Measurements from ENCODE around the gene CNTNAP2.

Gene CNTNAP2

DNA sequence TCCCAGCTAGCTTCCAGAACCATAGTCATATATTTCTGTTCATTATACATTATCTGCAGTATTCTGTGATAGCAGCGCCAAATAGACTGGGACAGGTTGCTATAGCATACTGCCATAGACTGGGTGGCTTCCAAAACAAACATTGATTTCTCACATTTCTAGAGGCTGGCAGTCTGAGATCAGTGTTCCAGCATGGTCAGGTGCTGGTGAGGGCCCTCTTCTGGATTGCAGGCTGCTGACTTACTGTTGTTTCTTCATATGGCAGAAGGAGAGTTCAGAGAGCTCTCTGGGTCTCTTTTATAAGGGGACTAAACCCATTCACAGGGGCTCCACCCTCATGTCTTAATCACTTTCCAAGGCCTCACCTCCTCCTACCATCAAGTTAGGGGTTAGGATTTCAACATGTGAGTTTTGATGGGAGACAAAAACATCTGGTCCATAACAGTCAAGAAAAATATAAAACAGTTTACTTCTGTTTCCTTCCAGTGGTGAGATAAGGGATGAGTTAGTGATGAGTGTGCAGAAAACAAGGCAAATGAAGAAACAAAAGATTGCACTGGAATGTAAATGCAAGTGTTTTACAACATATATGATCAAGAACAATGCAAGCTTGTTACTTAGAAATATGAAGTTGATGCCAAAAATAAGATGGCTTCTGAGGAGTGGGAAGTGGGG lies 2074.9 kb downstream of the CNTNAP2 start:
- no peak for TF ChIP-seq POLR2A (IDR thresholded peaks at IDR 0.05; ENCODE audit: low read length)
- TF ChIP-seq GATA1 (IDR thresholded peaks at IDR 0.05; ENCODE audit: low read depth, low read length) = no peak
- no peak for DNase-seq

- DNase-seq = no peak
- TF ChIP-seq POLR2A (IDR thresholded peaks at IDR 0.05; ENCODE audit: low read length) (no peak), GATA1 (IDR thresholded peaks at IDR 0.05; ENCODE audit: low read depth, low read length) (no peak)
Measured at GRCh38 chr7:148192491-148192890, 2075.9 kb downstream of the CNTNAP2 start.

DNA sequence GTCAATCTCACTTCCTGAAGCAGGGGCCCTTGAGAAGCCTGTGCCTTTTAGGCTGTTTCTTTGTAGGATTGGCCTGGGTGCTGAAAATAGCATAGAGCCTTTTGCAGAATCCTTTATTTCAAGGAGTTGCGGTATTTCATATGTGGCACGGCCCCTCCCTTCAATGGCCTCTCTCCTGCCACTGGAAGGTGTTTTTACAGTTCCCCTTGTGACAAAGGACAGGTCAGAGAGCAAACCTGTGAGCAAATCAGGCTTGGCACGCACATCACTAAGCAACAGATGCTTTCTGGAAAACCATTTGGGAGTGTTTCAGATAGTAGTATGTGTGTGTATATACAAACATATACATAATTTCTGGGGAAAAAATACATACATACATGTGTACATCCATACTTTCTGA lies 2085.4 kb downstream of the CNTNAP2 start:
- TF ChIP-seq GATA1 (IDR thresholded peaks at IDR 0.05; ENCODE audit: low read depth, low read length) = no peak
- TF ChIP-seq POLR2A (IDR thresholded peaks at IDR 0.05; ENCODE audit: low read length) = no peak
- DNase-seq = no peak

GRCh38 chr7:148204639-148205304 lies 2088.2 kb downstream of the CNTNAP2 start:
- no peak for TF ChIP-seq GATA1 (IDR thresholded peaks at IDR 0.05; ENCODE audit: low read depth, low read length)
- TF ChIP-seq POLR2A (IDR thresholded peaks at IDR 0.05; ENCODE audit: low read length) = no peak
- no peak for DNase-seq

- no peak for TF ChIP-seq GATA1 (IDR thresholded peaks at IDR 0.05; ENCODE audit: low read depth, low read length)
- DNase-seq = no peak
Measured at GRCh38 chr7:148209643-148210190, 2093.1 kb downstream of the CNTNAP2 start.

- TF ChIP-seq GATA1 (IDR thresholded peaks at IDR 0.05; ENCODE audit: low read depth, low read length) = no peak
- TF ChIP-seq POLR2A (IDR thresholded peaks at IDR 0.05; ENCODE audit: low read length) = no peak
- DNase-seq = no peak
Measured at GRCh38 chr7:148210804-148211325, 2094.3 kb downstream of the CNTNAP2 start.

GRCh38 chr7:148211740-148212151 lies 2095.1 kb downstream of the CNTNAP2 start:
- no peak for DNase-seq
- TF ChIP-seq GATA1 (IDR thresholded peaks at IDR 0.05; ENCODE audit: low read depth, low read length) (no peak), POLR2A (IDR thresholded peaks at IDR 0.05; ENCODE audit: low read length) (no peak)

GRCh38 chr7:148212731-148213130 lies 2096.1 kb downstream of the CNTNAP2 start:
- DNase-seq = no peak
- TF ChIP-seq POLR2A (IDR thresholded peaks at IDR 0.05; ENCODE audit: low read length) (no peak), GATA1 (IDR thresholded peaks at IDR 0.05; ENCODE audit: low read depth, low read length) (no peak)

- DNase-seq = no peak
- TF ChIP-seq GATA1 (IDR thresholded peaks at IDR 0.05; ENCODE audit: low read depth, low read length) = no peak
Measured at GRCh38 chr7:148214101-148214500, 2097.5 kb downstream of the CNTNAP2 start.

DNA sequence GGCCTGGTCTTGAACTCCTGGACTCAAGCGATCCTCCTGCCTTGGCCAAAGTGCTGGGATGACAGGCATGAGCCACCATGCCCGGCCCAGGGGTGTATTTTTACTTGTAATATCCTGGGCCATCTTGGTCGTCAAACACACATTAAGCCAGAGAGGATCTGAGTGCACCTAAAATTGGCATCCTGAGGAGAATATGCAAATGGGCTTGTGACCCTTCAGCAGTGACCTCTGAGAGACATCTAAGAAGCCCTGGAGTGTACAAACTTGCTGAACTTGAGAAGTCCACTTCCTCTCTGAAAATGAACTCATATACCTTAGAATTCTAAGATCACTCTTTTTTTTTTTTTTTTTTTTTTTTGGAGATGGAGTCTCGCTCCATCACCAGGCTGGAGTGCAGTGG lies 2102.0 kb downstream of the CNTNAP2 start:
- no peak for TF ChIP-seq POLR2A (IDR thresholded peaks at IDR 0.05; ENCODE audit: low read length)
- no peak for TF ChIP-seq GATA1 (IDR thresholded peaks at IDR 0.05; ENCODE audit: low read depth, low read length)
- DNase-seq = no peak

- TF ChIP-seq POLR2A (IDR thresholded peaks at IDR 0.05; ENCODE audit: low read length) (no peak), GATA1 (IDR thresholded peaks at IDR 0.05; ENCODE audit: low read depth, low read length) (no peak)
- no peak for DNase-seq
Measured at GRCh38 chr7:148222721-148223120, 2106.1 kb downstream of the CNTNAP2 start.

GRCh38 chr7:148223160-148223559 lies 2106.6 kb downstream of the CNTNAP2 start:
- no peak for DNase-seq
- TF ChIP-seq GATA1 (IDR thresholded peaks at IDR 0.05; ENCODE audit: low read depth, low read length) = no peak
- no peak for TF ChIP-seq POLR2A (IDR thresholded peaks at IDR 0.05; ENCODE audit: low read length)

- TF ChIP-seq POLR2A (IDR thresholded peaks at IDR 0.05; ENCODE audit: low read length) (no peak), GATA1 (IDR thresholded peaks at IDR 0.05; ENCODE audit: low read depth, low read length) (no peak)
- no peak for DNase-seq
Measured at GRCh38 chr7:148223738-148224137, 2107.1 kb downstream of the CNTNAP2 start.

- DNase-seq = no peak
- no peak for TF ChIP-seq GATA1 (IDR thresholded peaks at IDR 0.05; ENCODE audit: low read depth, low read length)
- TF ChIP-seq POLR2A (IDR thresholded peaks at IDR 0.05; ENCODE audit: low read length) = no peak
Measured at GRCh38 chr7:148230296-148230695, 2113.7 kb downstream of the CNTNAP2 start.

- DNase-seq = no peak
- TF ChIP-seq POLR2A (IDR thresholded peaks at IDR 0.05; ENCODE audit: low read length) (no peak), GATA1 (IDR thresholded peaks at IDR 0.05; ENCODE audit: low read depth, low read length) (no peak)
Measured at GRCh38 chr7:148230883-148231282, 2114.3 kb downstream of the CNTNAP2 start.
